ENCODE results near the gene SHLD3. TPM values are rescaled to one million over a fixed set of nuclear protein-coding genes. Genes with fewer than 3 reads are reported as not detected.

Gene SHLD3
- polyA plus RNA-seq, 1 donor from 2014 or later = 26.8 TPM

DNA sequence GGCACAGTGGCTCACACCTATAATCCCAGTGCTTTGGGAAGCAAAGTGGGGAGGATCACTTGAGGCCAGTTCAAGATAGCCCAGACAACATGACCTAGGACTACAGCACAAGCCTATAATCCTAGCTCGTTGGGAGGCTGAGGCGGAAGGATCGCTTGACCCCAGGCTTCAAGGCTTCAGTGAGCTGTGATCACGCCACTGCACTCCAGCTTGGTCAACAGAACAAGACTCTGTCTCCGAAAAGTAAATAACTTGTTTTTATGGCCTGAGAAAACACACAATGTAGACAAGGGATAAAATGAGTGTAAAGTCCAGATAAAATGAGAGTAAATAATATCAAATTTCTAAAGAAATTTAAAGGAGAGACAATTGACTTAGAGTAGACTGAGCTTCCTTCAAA is 26.3 kb downstream of the SHLD3 start:
- Histone ChIP-seq H3K27me3 (ENCODE audit: insufficient read depth, low read depth, low read length) (no peaks in the 10 kb centered on the region), H3K9me2 (ENCODE audit: insufficient read depth, low read length) (no peaks in the 10 kb centered on the region), H2AFZ (ENCODE audit: low read depth, low read length) (no peak overlapping the region), H3K4me3 (ENCODE audit: low read length) (no peak overlapping the region), H3K36me3 (ENCODE audit: insufficient read depth, low read length) (no peaks in the 10 kb centered on the region), H3K9ac (ENCODE audit: low read length) (no peak overlapping the region), H3K9me3 (ENCODE audit: low read length) (no peaks in the 10 kb centered on the region), H4K20me1 (ENCODE audit: insufficient read depth) (no peaks in the 10 kb centered on the region), H3F3A (ENCODE audit: insufficient read depth, low read length, poor library complexity, severe bottlenecking) (no peaks in the 10 kb centered on the region), H3K4me2 (ENCODE audit: low read length) (no peak overlapping the region), H3K27ac (ENCODE audit: low read length) (no peak overlapping the region), H3K79me2 (replicated peaks; ENCODE audit: insufficient read depth, low read length) (no peaks in the 10 kb centered on the region)
- no peak for TF ChIP-seq EP300 (conservative IDR thresholded peaks at IDR 0.05; ENCODE audit: poor library complexity, severe bottlenecking)
- no peak for TF ChIP-seq RAD21 (conservative IDR thresholded peaks at IDR 0.05)
- TF ChIP-seq SMC3 (conservative IDR thresholded peaks at IDR 0.05; ENCODE audit: poor library complexity) = no peak
- TF ChIP-seq, protein P1, sequence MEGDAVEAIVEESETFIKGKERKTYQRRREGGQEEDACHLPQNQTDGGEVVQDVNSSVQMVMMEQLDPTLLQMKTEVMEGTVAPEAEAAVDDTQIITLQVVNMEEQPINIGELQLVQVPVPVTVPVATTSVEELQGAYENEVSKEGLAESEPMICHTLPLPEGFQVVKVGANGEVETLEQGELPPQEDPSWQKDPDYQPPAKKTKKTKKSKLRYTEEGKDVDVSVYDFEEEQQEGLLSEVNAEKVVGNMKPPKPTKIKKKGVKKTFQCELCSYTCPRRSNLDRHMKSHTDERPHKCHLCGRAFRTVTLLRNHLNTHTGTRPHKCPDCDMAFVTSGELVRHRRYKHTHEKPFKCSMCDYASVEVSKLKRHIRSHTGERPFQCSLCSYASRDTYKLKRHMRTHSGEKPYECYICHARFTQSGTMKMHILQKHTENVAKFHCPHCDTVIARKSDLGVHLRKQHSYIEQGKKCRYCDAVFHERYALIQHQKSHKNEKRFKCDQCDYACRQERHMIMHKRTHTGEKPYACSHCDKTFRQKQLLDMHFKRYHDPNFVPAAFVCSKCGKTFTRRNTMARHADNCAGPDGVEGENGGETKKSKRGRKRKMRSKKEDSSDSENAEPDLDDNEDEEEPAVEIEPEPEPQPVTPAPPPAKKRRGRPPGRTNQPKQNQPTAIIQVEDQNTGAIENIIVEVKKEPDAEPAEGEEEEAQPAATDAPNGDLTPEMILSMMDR (IDR thresholded peaks at IDR 0.05; ENCODE audit: poor library complexity, severe bottlenecking) = no peak
- TF ChIP-seq EZH2 (IDR thresholded peaks at IDR 0.05; ENCODE audit: borderline replicate concordance, insufficient read depth, low read length, poor library complexity, severe bottlenecking) = no peak
- TF ChIP-seq POLR2AphosphoS5 (IDR thresholded peaks at IDR 0.05) = no peak
- TF ChIP-seq TAF1 (IDR thresholded peaks at IDR 0.05; ENCODE audit: low read depth) = no peak
- no peak for TF ChIP-seq MXI1 (conservative IDR thresholded peaks at IDR 0.05; ENCODE audit: poor library complexity, severe bottlenecking)
- TF ChIP-seq, protein P2, sequence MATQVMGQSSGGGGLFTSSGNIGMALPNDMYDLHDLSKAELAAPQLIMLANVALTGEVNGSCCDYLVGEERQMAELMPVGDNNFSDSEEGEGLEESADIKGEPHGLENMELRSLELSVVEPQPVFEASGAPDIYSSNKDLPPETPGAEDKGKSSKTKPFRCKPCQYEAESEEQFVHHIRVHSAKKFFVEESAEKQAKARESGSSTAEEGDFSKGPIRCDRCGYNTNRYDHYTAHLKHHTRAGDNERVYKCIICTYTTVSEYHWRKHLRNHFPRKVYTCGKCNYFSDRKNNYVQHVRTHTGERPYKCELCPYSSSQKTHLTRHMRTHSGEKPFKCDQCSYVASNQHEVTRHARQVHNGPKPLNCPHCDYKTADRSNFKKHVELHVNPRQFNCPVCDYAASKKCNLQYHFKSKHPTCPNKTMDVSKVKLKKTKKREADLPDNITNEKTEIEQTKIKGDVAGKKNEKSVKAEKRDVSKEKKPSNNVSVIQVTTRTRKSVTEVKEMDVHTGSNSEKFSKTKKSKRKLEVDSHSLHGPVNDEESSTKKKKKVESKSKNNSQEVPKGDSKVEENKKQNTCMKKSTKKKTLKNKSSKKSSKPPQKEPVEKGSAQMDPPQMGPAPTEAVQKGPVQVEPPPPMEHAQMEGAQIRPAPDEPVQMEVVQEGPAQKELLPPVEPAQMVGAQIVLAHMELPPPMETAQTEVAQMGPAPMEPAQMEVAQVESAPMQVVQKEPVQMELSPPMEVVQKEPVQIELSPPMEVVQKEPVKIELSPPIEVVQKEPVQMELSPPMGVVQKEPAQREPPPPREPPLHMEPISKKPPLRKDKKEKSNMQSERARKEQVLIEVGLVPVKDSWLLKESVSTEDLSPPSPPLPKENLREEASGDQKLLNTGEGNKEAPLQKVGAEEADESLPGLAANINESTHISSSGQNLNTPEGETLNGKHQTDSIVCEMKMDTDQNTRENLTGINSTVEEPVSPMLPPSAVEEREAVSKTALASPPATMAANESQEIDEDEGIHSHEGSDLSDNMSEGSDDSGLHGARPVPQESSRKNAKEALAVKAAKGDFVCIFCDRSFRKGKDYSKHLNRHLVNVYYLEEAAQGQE (IDR thresholded peaks at IDR 0.05; ENCODE audit: borderline replicate concordance) = no peak

DNA sequence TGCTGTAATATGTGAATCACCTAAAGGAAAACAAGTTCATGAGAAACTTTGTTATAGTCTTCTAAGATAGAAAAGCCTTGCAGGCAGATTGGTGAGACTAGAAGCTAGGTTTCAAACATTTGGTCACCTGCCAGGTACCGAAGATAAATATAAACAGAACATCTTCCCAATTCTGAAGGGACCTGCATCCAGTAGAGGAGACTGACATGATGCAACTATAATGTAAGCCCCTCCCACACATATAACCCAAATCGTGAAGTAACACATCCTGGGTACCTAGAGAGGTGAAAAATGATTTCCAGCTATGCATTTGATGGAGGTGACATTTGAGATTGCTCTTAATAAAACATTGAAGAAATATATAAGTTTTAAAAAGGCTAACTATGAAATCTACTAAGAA is 29.9 kb downstream of the SHLD3 start:
- Histone ChIP-seq H3K9me3 (ENCODE audit: low read length) (no peaks in the 10 kb centered on the region), H3K9me2 (ENCODE audit: insufficient read depth, low read length) (no peaks in the 10 kb centered on the region), H3K36me3 (ENCODE audit: insufficient read depth, low read length) (no peaks in the 10 kb centered on the region), H3F3A (ENCODE audit: insufficient read depth, low read length, poor library complexity, severe bottlenecking) (no peaks in the 10 kb centered on the region), H4K20me1 (ENCODE audit: insufficient read depth) (no peaks in the 10 kb centered on the region), H2AFZ (ENCODE audit: low read depth, low read length) (no peak overlapping the region), H3K27me3 (ENCODE audit: insufficient read depth, low read depth, low read length) (no peaks in the 10 kb centered on the region), H3K4me3 (ENCODE audit: low read length) (no peak overlapping the region), H3K9ac (ENCODE audit: low read length) (no peak overlapping the region), H3K4me2 (ENCODE audit: low read length) (no peak overlapping the region), H3K79me2 (replicated peaks; ENCODE audit: insufficient read depth, low read length) (no peaks in the 10 kb centered on the region), H3K27ac (ENCODE audit: low read length) (no peak overlapping the region)
- TF ChIP-seq RAD21 (conservative IDR thresholded peaks at IDR 0.05) (no peak), MXI1 (conservative IDR thresholded peaks at IDR 0.05; ENCODE audit: poor library complexity, severe bottlenecking) (no peak), EZH2 (IDR thresholded peaks at IDR 0.05; ENCODE audit: borderline replicate concordance, insufficient read depth, low read length, poor library complexity, severe bottlenecking) (no peak), SMC3 (conservative IDR thresholded peaks at IDR 0.05; ENCODE audit: poor library complexity) (no peak), POLR2AphosphoS5 (IDR thresholded peaks at IDR 0.05) (no peak), EP300 (conservative IDR thresholded peaks at IDR 0.05; ENCODE audit: poor library complexity, severe bottlenecking) (no peak), TAF1 (IDR thresholded peaks at IDR 0.05; ENCODE audit: low read depth) (no peak)
- TF ChIP-seq, protein P2 (IDR thresholded peaks at IDR 0.05; ENCODE audit: borderline replicate concordance) = no peak
- TF ChIP-seq, protein P1 (IDR thresholded peaks at IDR 0.05; ENCODE audit: poor library complexity, severe bottlenecking) = no peak

All from neural cell (in vitro differentiated cells).